Spleen (tissue), 7 donors: ENCODE results near the gene MACROD2.

Source experiments
- CTCF ChIP-seq, 11 experiments: fragments of 200-600 bp in 7 of 11; fragments of 450-650 bp in 4 of 11; sonication (generic) in 4 of 11; IDR thresholded peaks in 8 of 11; conservative IDR thresholded peaks in 3 of 11; 1 replicate in 7 of 11; 2 replicates in 4 of 11; pipeline versions ENCODE4 v1.4.0 to v1.8.0; 2016 to 2021; ENCODE audit warnings: antibody characterized with exemption in 11 of 11, inconsistent platforms in 4 of 11, mild to moderate bottlenecking in 1 of 11
- POLR2AphosphoS5 ChIP-seq, 3 donors: sonication (generic); formaldehyde crosslinking; IDR thresholded peaks; one replicate each; pipeline ENCODE4 v1.5.1; 2017; ENCODE audit warnings: antibody characterized with exemption in 3 of 3
- donor health status: DM: no; HTN: no; CAD: no; lungs with moderate emphysema.
- donor health status: DM: no; HTN: no; CAD: no.
- donor health status: DM: no; HTN: no; CAD: no.

- TF ChIP-seq POLR2AphosphoS5 (IDR thresholded peaks at IDR 0.05), result no peak
- no peak for TF ChIP-seq CTCF (IDR thresholded peaks at IDR 0.05 in 8 of 11, conservative IDR thresholded peaks at IDR 0.05 in 3 of 11)
Measured at GRCh38 chr20:15902493-15902892, 1907.2 kb downstream of the MACROD2 start.
